Parathyroid adenoma (tissue), 2 donors: Measurements from ENCODE around the gene KRTAP4-6.
"Not testable (repeated sequence)": the region's sequence is repeated elsewhere in the genome, so short reads cannot be mapped to it uniquely, and the experiment has no call there.

Experiments used
- H2AFZ ChIP-seq: fragments of 300-600 bp; sonication (generic); one replicate; pipeline ENCODE4 v1.7.0; 2017; ENCODE audit warnings: antibody characterized with exemption, mild to moderate bottlenecking
- H3K27ac ChIP-seq: fragments of 300-600 bp; sonication (generic); one replicate; pipeline ENCODE4 v1.7.0; 2017
- H3K27me3 ChIP-seq: fragments of 300-600 bp; sonication (generic); one replicate; pipeline ENCODE4 v1.7.0; 2017; ENCODE audit warnings: low read length; ENCODE audit not compliant: control insufficient read depth, insufficient read depth
- H3K36me3 ChIP-seq: fragments of 300-600 bp; sonication (generic); one replicate; pipeline ENCODE4 v1.7.0; 2017; ENCODE audit warnings: low read length; ENCODE audit not compliant: control insufficient read depth, insufficient read depth
- H3K4me1 ChIP-seq: fragments of 300-600 bp; sonication (generic); one replicate; pipeline ENCODE4 v1.7.0; 2017; ENCODE audit warnings: control low read depth
- H3K4me2 ChIP-seq: fragments of 300-600 bp; sonication (generic); one replicate; pipeline ENCODE4 v1.7.0; 2017; ENCODE audit warnings: low read length
- H3K4me3 ChIP-seq: fragments of 300-600 bp; sonication (generic); one replicate; pipeline ENCODE4 v1.7.0; 2017; ENCODE audit warnings: low read depth, low read length
- H3K79me2 ChIP-seq: fragments of 300-600 bp; sonication (generic); one replicate; pipeline ENCODE4 v1.7.0; 2017; ENCODE audit warnings: control low read depth
- H3K9ac ChIP-seq: fragments of 300-600 bp; sonication (generic); one replicate; pipeline ENCODE4 v1.7.0; 2017; ENCODE audit warnings: mild to moderate bottlenecking
- H3K9me3 ChIP-seq: fragments of 300-600 bp; sonication (generic); one replicate; pipeline ENCODE4 v1.7.0; 2017; ENCODE audit warnings: low read length; ENCODE audit not compliant: control insufficient read depth
- TF ChIP-seq, protein P1 (sequence below): fragments of 300-600 bp; sonication (generic); IDR thresholded peaks from one replicate; pipeline ENCODE4 v1.7.0; 2017; ENCODE audit warnings: antibody characterized with exemption, mild to moderate bottlenecking
- donor health status: primary hyperparathyroidism.

KRTAP4-6 gene

DNA sequence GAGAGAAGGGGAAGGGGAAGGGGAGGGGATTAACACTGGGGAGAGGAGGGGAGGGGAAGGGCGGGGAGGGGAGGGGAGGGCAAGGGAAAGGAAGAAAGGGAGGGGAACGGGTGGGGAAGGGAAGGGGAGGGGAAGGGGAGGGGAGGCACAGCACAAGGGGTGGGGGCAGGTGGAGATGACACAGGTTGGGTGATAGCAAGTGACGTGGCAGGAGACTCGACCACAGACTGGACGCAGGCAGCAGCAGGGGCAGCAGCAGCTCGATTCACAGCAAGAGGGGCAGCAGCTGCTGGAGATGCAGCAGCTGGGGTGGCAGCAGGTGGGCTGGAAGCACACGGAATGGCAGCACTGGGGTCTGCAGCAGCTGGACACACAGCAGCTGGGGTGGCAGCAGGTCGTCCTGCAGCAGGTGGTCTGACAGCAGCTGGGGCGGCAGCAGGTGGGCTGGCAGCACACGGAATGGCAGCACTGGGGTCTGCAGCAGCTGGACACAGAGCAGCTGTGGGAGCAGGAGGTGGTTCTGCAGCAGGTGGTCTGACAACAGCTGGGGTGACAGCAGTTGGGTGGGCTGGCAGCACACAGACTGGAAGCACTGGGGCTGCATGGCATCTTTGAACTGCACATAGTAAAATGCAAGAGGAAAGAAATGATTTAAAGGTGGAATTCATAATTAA lies 38.6 kb downstream of the KRTAP4-6 start, which contains the start of gene KRTAP4-16:
Gene KRTAP4-16, minus strand, starts transcription at position 624 of the 674 bp plus-strand sequence. Its CDS starts 0 bp downstream, at position 624.
- Histone ChIP-seq H3K9ac (no peak within 1 kb of the TSS), H3K27me3 (no peaks in the 10 kb centered on the region), H3K36me3 (no peaks in the 10 kb centered on the region), H3K4me3 (no peak within 1 kb of the TSS), H3K4me1 (no peaks in the 10 kb centered on the region), H3K9me3 (no peaks in the 10 kb centered on the region), H2AFZ (no peak within 1 kb of the TSS), H3K4me2 (no peak within 1 kb of the TSS), H3K79me2 (no peaks in the 10 kb centered on the region), H3K27ac (no peak within 1 kb of the TSS)
- TF ChIP-seq, protein P1, sequence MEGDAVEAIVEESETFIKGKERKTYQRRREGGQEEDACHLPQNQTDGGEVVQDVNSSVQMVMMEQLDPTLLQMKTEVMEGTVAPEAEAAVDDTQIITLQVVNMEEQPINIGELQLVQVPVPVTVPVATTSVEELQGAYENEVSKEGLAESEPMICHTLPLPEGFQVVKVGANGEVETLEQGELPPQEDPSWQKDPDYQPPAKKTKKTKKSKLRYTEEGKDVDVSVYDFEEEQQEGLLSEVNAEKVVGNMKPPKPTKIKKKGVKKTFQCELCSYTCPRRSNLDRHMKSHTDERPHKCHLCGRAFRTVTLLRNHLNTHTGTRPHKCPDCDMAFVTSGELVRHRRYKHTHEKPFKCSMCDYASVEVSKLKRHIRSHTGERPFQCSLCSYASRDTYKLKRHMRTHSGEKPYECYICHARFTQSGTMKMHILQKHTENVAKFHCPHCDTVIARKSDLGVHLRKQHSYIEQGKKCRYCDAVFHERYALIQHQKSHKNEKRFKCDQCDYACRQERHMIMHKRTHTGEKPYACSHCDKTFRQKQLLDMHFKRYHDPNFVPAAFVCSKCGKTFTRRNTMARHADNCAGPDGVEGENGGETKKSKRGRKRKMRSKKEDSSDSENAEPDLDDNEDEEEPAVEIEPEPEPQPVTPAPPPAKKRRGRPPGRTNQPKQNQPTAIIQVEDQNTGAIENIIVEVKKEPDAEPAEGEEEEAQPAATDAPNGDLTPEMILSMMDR = no peak

GRCh38 chr17:41099682-41100480 lies 40.5 kb downstream of the KRTAP4-6 start:
- H3K36me3 ChIP-seq, H3K27ac ChIP-seq: not testable (repeated sequence)

GRCh38 chr17:41098481-41098880 lies 41.9 kb downstream of the KRTAP4-6 start:
- no peaks in the 10 kb centered on the region for H3K79me2 ChIP-seq
- H2AFZ ChIP-seq = no peak overlapping the region
- no peaks in the 10 kb centered on the region for H3K27me3 ChIP-seq
- no peak overlapping the region for H3K4me2 ChIP-seq
- H3K9me3 ChIP-seq = no peaks in the 10 kb centered on the region
- no peak overlapping the region for H3K4me3 ChIP-seq
- H3K27ac ChIP-seq = no peak overlapping the region
- TF ChIP-seq, protein P1 = no peak
- H3K36me3 ChIP-seq = no peaks in the 10 kb centered on the region
- no peaks in the 10 kb centered on the region for H3K4me1 ChIP-seq
- no peak overlapping the region for H3K9ac ChIP-seq

More at GRCh38 chr17:41099682-41100480, 40.5 kb downstream of the KRTAP4-6 start:
- not testable (repeated sequence) for H3K4me3 ChIP-seq, H3K4me1 ChIP-seq, H3K79me2 ChIP-seq, H3K27me3 ChIP-seq, H3K9me3 ChIP-seq, H3K9ac ChIP-seq, H2AFZ ChIP-seq, H3K4me2 ChIP-seq

GRCh38 chr17:41098042-41098441 lies 42.3 kb downstream of the KRTAP4-6 start, which contains the start of gene KRTAP4-8:
Gene KRTAP4-8, minus strand, starts transcription at chr17:41098142. Its CDS starts 58 bp downstream, at chr17:41098084.
- H3K9ac ChIP-seq = no peak within 1 kb of the TSS
- TF ChIP-seq, protein P1 = no peak
- no peaks in the 10 kb centered on the region for H3K9me3 ChIP-seq

DNA sequence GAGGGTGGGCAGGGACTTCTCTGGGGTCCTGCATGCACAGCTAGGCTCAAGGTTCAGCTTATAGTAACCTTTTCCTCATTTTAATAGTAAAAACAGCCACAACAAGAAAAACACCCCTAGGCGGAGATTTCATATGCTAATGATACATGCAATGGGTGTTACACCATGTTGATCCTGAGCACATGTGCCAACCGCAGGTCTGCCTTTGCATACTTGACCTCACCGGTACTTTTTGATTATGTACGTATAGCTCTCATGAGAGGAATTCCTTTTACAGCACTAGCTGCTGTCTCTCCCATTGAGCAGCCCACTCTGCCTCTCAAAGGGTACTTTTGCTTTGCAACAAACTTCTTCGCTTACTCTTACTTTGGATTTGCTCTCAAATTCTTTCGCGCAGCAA lies 44.3 kb downstream of the KRTAP4-6 start:
- Histone ChIP-seq H3K36me3 (no peaks in the 10 kb centered on the region), H3K4me3 (no peak overlapping the region), H3K4me2 (no peak overlapping the region), H3K27ac (no peak overlapping the region), H3K27me3 (no peaks in the 10 kb centered on the region), H3K9me3 (no peaks in the 10 kb centered on the region), H3K79me2 (no peaks in the 10 kb centered on the region), H3K9ac (no peak overlapping the region), H3K4me1 (no peaks in the 10 kb centered on the region), H2AFZ (no peak overlapping the region)
- TF ChIP-seq, protein P1 = no peak

More at GRCh38 chr17:41098042-41098441, 42.3 kb downstream of the KRTAP4-6 start, which contains the start of gene KRTAP4-8:
- no peaks in the 10 kb centered on the region for H3K79me2 ChIP-seq
- H3K36me3 ChIP-seq = no peaks in the 10 kb centered on the region
- no peaks in the 10 kb centered on the region for H3K27me3 ChIP-seq
- H3K4me2 ChIP-seq = no peak within 1 kb of the TSS
- no peak within 1 kb of the TSS for H3K4me3 ChIP-seq
- H3K27ac ChIP-seq = no peak within 1 kb of the TSS
- no peaks in the 10 kb centered on the region for H3K4me1 ChIP-seq
- no peak within 1 kb of the TSS for H2AFZ ChIP-seq
